Lung (tissue), 13 donors: ENCODE results near the gene KIF1B. TPM values are rescaled to one million over a fixed set of nuclear protein-coding genes. Genes with fewer than 3 reads are reported as not detected.

Experiments used
- ATAC-seq: fragments of 200-7000 bp; cut with Tn5 transposase; one replicate; pipeline ENCODE4 v1.9.1; 2020; ENCODE audit warnings: moderate number of reproducible peaks; ENCODE audit not compliant: insufficient read depth, low FRiP score
- DNase-seq, 3 donors: peaks; one replicate each; pipeline ENCODE4 v3.0.0-alpha.2; 2013 to 2017
- H3K27ac ChIP-seq, 2 donors: one replicate each; pipeline ENCODE4 v1.5.1; 2013; ENCODE audit warnings: mild to moderate bottlenecking in 2 of 2, moderate library complexity in 2 of 2, control low read depth in 1 of 2, inconsistent platforms in 1 of 2, low read depth in 1 of 2, low read length in 1 of 2
- H3K27me3 ChIP-seq, 3 donors: one replicate each; pipeline ENCODE4 v1.5.1; 2013; ENCODE audit warnings: low read length in 2 of 3; ENCODE audit not compliant: control insufficient read depth in 3 of 3, insufficient read depth in 3 of 3
- H3K36me3 ChIP-seq, 4 donors: one replicate each; pipeline ENCODE4 v1.5.1; 2013; ENCODE audit warnings: low read length in 4 of 4, mild to moderate bottlenecking in 1 of 4, moderate library complexity in 1 of 4; ENCODE audit not compliant: control insufficient read depth in 4 of 4, insufficient read depth in 4 of 4
- H3K4me1 ChIP-seq, 5 donors: one replicate each; pipeline ENCODE4 v1.5.1; 2013; ENCODE audit warnings: low read length in 5 of 5, mild to moderate bottlenecking in 2 of 5, moderate library complexity in 1 of 5; ENCODE audit not compliant: control insufficient read depth in 5 of 5, insufficient read depth in 5 of 5
- H3K4me3 ChIP-seq: one replicate; pipeline ENCODE4 v1.5.1; 2013; ENCODE audit warnings: mild to moderate bottlenecking, control low read depth, moderate library complexity
- H3K9ac ChIP-seq, 2 donors: one replicate each; pipeline ENCODE4 v1.5.1; 2013; ENCODE audit warnings: low read length in 2 of 2, control low read depth in 1 of 2; ENCODE audit not compliant: insufficient read depth in 1 of 2
- H3K9me3 ChIP-seq, 4 donors: one replicate each; pipeline ENCODE4 v1.5.1; 2013; ENCODE audit warnings: low read length in 3 of 4, mild to moderate bottlenecking in 1 of 4, moderate library complexity in 1 of 4; ENCODE audit not compliant: control insufficient read depth in 4 of 4, insufficient read depth in 3 of 4
- WGBS, 2 donors: extraction: QIAGEN DNeasy Blood & Tissue Kit; methylation state at CpG; one replicate each; pipeline ENCODE4 v1.1.7; 2013; 5-methylcytosine and 5-hydroxymethylcytosine counted together
- polyA plus RNA-seq, 2 donors: library from polyadenylated mRNA; stranded (reverse); fragments of 200-250 nt; gene quantifications; one replicate each; pipeline ENCODE4 v1.2.1, GENCODE V29; 2013
- small RNA-seq: library from RNA; depleted of rRNA; stranded (forward); fragments of <200 nt; gene quantifications from one replicate; pipeline ENCODE3, GENCODE V24; 2014; ENCODE audit warnings: low replicate concordance
- total RNA-seq, 2 donors: library from RNA; depleted of rRNA in 1 of 2; stranded (reverse); fragments of >200 nt in 1 of 2; gene quantifications; one replicate each; pipeline ENCODE4 v1.2.1, GENCODE V29; 2014 to 2021
- TF ChIP-seq, protein P1 (sequence below): IDR thresholded peaks from 2 replicates; pipeline ENCODE4 v1.5.1; 2012; ENCODE audit warnings: mild to moderate bottlenecking; ENCODE audit errors: control extremely low read depth, extremely low read depth
- donor health status: control.
- donor health status: control.
- donor health status: Bipolar disorder and iron deficiency.
- donor health status: healthy.
- donor health status: DM: yes; HTN: yes; CAD: no.

Gene KIF1B
- total and polyA plus RNA-seq, 4 donors, result 9.7 to 64.0 (median 24.4) TPM

DNA sequence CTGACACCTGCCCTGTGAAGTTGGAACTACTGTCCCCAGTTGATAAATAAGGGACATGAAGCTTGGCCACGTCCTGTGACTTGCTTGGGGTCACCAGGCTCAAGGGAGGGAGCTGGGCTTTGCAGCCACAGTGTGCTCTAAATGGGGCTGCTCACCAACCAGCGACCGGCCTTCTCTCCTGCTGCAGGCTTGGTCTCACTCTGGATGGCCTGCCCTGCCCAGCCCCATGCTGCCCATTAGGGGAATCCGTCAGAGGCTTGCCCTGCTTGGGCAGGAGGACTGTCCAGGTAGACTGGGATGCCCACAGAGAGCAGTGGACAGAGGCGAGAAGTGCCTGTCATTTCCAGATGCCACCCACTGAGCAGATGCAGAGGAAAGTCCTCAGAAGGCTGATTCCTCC is 218.6 kb downstream of the KIF1B start:
- Histone ChIP-seq H3K27ac (no peak overlapping the region), H3K9ac (no peak overlapping the region), H3K9me3 (no peaks in the 10 kb centered on the region), H3K36me3 (peaks cover 0 to 1% (median 0%) of the 10 kb centered on the region in 4 donors), H3K4me3 (no peak overlapping the region), H3K4me1 (peaks cover 0 to 26% (median 4%) of the 10 kb centered on the region in 5 donors), H3K27me3 (no peaks in the 10 kb centered on the region)
- TF ChIP-seq, protein P1, sequence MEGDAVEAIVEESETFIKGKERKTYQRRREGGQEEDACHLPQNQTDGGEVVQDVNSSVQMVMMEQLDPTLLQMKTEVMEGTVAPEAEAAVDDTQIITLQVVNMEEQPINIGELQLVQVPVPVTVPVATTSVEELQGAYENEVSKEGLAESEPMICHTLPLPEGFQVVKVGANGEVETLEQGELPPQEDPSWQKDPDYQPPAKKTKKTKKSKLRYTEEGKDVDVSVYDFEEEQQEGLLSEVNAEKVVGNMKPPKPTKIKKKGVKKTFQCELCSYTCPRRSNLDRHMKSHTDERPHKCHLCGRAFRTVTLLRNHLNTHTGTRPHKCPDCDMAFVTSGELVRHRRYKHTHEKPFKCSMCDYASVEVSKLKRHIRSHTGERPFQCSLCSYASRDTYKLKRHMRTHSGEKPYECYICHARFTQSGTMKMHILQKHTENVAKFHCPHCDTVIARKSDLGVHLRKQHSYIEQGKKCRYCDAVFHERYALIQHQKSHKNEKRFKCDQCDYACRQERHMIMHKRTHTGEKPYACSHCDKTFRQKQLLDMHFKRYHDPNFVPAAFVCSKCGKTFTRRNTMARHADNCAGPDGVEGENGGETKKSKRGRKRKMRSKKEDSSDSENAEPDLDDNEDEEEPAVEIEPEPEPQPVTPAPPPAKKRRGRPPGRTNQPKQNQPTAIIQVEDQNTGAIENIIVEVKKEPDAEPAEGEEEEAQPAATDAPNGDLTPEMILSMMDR, result no peak
- 89% methylated on average over 5 of the region's 5 CpGs for WGBS, 2 donors
- ATAC-seq (no peak), DNase-seq (no peak)

DNA sequence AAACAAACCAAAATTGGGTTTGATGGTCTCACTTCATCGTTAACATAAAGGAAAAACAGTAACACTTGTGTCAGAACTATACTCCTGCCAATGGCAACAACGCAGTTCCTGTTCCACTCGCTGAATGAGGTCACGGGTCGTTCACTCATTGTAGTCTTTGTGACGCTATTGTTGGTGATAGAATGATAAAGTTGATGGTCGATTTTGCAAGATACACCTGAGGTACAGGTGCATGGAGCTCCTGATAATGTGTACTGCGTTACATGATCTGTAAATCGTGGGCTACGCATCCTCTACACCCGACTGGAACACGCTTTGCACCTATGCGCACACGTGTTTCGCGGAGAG is 219.5 kb downstream of the KIF1B start:
- peak in 2 of 3 donors; percentile 20 to 33 for DNase-seq
- Histone ChIP-seq H3K9me3 (no peaks in the 10 kb centered on the region), H3K36me3 (peaks cover 0 to under 1% (median 0%) of the 10 kb centered on the region in 4 donors), H3K27me3 (no peaks in the 10 kb centered on the region), H3K9ac (peak overlapping the region in 1 of 2 donors; percentile 70), H3K4me1 (peaks cover 0 to 20% (median 3%) of the 10 kb centered on the region in 5 donors), H3K27ac (peak overlapping the region in 1 of 2 donors; percentile 58), H3K4me3 (no peak overlapping the region)
- 18 to 25% methylated on average over 16 of the region's 16 CpGs for WGBS, 2 donors
- TF ChIP-seq, protein P1, result no peak
- peak; percentile 13 for ATAC-seq

GRCh38 chr1:10430216-10431069 is 220.1 kb downstream of the KIF1B start, which contains the start of gene CENPS:
CENPS (plus strand) TSS chr1:10430433; CDS start chr1:10430518, 85 bp downstream.
- TF ChIP-seq, protein P1, result peak; percentile 85
- ATAC-seq (peak; percentile 93), DNase-seq (peak; percentile 94 to 95 (median 94))
- peaks cover 0 to 2% (median 0%) of the 10 kb centered on the region in 4 donors for H3K36me3 ChIP-seq
- peaks cover 0 to 20% (median 3%) of the 10 kb centered on the region in 5 donors for H3K4me1 ChIP-seq
- H3K27me3 ChIP-seq, result no peaks in the 10 kb centered on the region
- no peaks in the 10 kb centered on the region for H3K9me3 ChIP-seq
- H3K27ac ChIP-seq, result peak within 1 kb of the TSS; percentile 27 to 78
- peak within 1 kb of the TSS; percentile 81 for H3K4me3 ChIP-seq
- 0 to 1% methylated on average over 95 of the region's 95 CpGs for WGBS, 2 donors
- peak within 1 kb of the TSS; percentile 8 to 70 for H3K9ac ChIP-seq

Small RNA genes lying within 50 kb of the gene (small RNA-seq; reads per million reads assigned to genes)
- not detected for gene MIR1273D
- not detected for gene RNU6-37P
- not detected for gene RNU6-828P

Other genes starting within 250 kb of the KIF1B start
- 1 to 10 TPM; 2.1 to 5.7 TPM for gene RBP7, start 213.3 kb upstream of the KIF1B start, total RNA-seq
- 1 to 10 TPM; 9.7 to 9.8 TPM for gene RBP7, start 213.3 kb upstream of the KIF1B start, polyA plus RNA-seq
- 10 to 100 TPM; 37.0 to 51.0 TPM for gene UBE4B, start 177.6 kb upstream of the KIF1B start, total RNA-seq
- 10 to 100 TPM in 1 of 2 donors, 1 to 10 TPM in 1; 9.9 to 19.4 TPM for gene UBE4B, start 177.6 kb upstream of the KIF1B start, polyA plus RNA-seq
- 100 to 1,000 TPM in 1 of 2 donors, 10 to 100 TPM in 1; 47.8 to 234 TPM for gene PGD, start 188.5 kb downstream of the KIF1B start, total RNA-seq
- gene PGD, start 188.5 kb downstream of the KIF1B start, polyA plus RNA-seq, result 100 to 1,000 TPM in 1 of 2 donors, 10 to 100 TPM in 1; 94.5 to 421 TPM
- gene CENPS, start 219.9 kb downstream of the KIF1B start, total RNA-seq, result 10 to 100 TPM; 15.5 to 19.5 TPM
- 10 to 100 TPM; 12.5 to 21.0 TPM for gene CENPS, start 219.9 kb downstream of the KIF1B start, polyA plus RNA-seq
- gene CORT, start 239.5 kb downstream of the KIF1B start, total RNA-seq, result under 1 TPM in 1 of 2 donors, not detected in 1; 0.40 TPM
- gene CORT, start 239.5 kb downstream of the KIF1B start, polyA plus RNA-seq, result under 1 TPM; 0.10 to 0.20 TPM